ENCODE data around the gene RGS9BP.
"Not testable (repeated sequence)": the region's sequence is repeated elsewhere in the genome, so short reads cannot be mapped to it uniquely, and the experiment has no call there.

RGS9BP gene

DNA sequence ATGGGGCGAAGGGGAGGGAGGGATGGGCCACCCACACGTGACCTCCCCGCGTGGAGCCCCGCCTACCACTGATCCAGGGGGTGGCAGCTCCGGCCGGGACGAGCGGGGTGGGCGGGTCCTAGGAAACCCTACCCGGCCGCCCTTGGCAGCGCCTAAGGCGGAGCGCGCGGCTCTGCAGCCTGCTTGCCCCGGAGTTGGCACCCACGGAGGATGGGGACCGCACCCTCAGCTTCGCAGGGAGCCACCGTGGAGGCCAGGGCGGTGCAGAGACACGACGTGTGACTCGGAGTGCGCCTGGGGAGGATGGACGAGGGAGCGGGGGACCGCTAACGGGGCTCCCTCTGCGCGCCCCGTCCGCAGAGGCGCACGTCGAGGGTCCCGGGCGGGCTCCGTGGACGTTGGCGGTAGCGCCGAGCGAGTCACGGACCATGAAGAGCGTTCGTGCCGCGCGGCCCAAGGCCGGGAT, at the start of gene RGS9BP:
TSS of gene RGS9BP (plus strand) at position 129 of the 466 bp plus-strand sequence. CDS start 416 bp downstream, outside the sequence.
- DNase-seq (ENCODE audit: low read depth in 2 of 2): peak; percentile 27 to 50

GRCh38 chr19:32626969-32627368, 48.7 kb upstream of the RGS9BP start:
- DNase-seq (ENCODE audit: low read depth in 2 of 2): no peak

GRCh38 chr19:32627714-32628270, 47.9 kb upstream of the RGS9BP start:
- no peak for DNase-seq (ENCODE audit: low read depth in 2 of 2)

- DNase-seq (ENCODE audit: low read depth in 2 of 2): no peak
Observed at GRCh38 chr19:32630338-32630737, 45.3 kb upstream of the RGS9BP start.

GRCh38 chr19:32631381-32631780, 44.3 kb upstream of the RGS9BP start:
- DNase-seq (ENCODE audit: low read depth in 2 of 2): no peak

DNA sequence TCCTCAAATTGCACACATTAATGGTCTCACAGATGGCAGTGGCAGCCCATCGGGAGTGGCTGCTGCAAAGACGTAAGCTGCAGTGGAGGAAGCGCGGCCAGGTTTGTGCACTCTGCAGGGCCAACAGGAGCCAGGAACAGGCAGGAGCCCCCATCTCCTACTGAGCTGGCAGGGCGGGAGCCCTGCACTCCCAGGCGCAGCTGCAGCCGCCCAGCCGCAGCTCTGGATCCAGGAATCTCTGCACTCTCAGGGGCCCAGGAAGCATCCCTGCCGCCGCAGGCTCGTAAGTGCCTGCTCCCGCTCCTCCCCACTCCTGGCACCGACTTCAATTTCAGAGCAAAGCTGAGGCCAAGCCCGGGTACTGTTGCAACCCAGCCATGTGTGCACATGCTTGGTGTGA, 38.2 kb upstream of the RGS9BP start:
- DNase-seq (ENCODE audit: low read depth in 2 of 2): no peak

DNA sequence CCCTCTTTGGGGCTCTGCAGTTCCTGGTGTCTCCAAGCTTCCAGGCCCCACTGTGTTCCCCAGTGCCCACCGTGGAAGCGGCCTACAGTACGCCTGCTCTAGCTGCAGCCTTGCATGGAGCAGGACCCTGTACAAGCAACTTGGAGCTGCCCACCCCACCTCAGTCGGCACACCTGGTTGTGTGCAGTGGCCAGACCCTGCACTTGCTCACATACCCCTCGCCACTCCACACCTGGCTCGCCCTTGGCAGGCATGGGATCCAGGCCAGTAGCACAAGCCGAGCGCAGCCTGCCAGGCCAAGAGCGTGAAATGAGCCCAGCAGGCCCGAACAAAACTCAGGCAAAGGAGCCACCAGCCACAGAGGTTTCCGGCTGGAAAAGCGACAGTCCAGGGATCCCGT, 37.0 kb upstream of the RGS9BP start:
- DNase-seq (ENCODE audit: low read depth in 2 of 2): no peak

DNA sequence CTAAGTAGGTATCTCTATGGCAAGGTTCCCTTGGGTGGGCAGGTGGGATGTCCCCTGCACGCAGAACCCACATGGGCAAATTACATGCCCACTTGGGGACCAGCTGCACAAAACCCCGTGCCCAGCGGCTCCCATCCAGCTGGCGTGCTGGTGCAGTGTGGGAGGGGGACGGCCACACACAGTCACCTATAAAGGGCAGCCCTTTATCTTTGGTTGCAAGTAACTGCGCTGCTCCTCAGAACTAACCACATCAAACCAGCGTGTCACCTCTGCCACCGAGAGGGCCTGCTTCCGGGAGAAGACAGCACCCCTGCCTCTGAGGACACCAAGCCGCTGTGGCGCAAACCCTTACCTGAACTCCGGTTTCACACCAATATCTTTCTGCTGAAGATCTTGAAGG, 32.9 kb upstream of the RGS9BP start:
- peak; percentile 15 to 34 for DNase-seq (ENCODE audit: low read depth in 2 of 2)

DNA sequence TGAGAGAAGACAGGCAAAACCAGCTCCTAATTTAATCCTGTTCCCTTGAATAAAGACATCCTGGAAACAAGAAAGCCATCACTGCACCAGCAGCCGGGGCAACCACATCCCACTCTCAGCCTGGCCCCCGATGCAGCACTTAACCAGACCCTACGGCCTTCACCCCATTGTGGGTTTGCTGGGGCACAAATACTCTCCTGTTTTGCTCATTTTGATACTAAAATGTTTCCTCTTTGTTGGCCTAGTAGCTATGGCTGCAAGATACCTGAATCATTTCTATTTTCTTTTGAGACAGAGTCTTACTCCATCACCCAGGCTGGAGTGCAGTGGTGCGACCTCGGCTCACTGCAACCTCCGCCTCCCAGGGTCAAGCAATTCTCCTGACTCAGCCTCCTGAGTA, 29.1 kb upstream of the RGS9BP start:
- DNase-seq (ENCODE audit: low read depth in 2 of 2): no peak

DNA sequence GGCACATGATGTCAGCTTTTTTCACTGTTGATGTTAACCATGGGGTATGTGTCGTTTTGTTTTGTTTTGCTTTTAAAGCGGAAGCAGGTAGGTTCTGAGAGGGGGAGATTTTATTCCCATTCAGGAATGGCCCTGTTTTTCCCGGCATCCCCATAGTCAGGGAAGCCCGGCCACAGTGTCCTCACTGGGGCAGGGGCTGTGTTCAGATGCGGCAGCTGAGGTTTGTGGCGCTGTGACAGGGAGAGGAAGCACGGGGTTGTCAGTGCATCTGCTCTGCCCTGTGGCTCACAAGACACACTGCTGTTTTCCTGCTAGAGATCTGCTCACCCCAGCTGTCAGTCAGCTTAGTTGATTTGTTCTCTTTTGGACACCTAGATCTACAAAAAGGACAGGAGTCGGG, 28.3 kb upstream of the RGS9BP start:
- no peak for DNase-seq (ENCODE audit: low read depth in 2 of 2)

DNA sequence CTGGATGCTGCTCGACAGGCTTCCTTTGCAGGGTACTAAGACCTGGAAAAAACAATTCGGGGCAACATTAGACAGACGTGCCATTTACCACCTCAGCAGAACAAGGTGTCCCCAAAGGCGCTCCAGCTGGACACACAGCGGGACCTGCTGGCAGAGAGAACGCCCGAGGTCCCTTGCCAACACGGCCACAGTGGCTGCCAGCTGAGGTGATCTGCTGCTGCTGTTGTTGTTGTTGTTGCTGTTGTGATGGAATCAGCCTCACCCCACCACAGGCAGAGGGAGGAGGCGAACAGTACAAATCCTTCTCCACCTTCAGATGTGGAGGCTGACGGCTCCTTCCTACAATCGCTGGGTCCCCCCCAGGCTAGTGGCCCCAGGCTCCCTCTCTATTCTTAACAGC, 25.9 kb upstream of the RGS9BP start:
- DNase-seq (ENCODE audit: low read depth in 2 of 2): no peak

DNA sequence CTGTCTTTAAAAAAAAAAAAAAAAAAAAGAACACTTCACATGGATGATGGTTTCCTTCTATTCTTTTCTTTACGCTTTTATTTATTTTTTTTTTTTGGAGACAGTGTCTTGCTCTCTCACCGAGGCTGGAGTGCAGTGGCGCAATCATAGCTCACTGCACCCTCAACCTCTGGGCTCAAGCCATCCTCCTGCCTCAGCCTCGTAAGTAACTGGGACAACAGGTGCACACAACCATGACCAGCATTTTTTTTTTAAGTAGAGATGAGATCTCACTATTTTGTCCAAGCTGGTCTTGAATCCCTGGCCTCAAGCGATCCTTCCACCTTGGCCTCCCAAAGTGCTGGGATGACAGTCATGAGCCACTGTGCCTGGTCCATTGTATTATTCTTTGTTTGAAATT, 25.0 kb upstream of the RGS9BP start:
- DNase-seq (ENCODE audit: low read depth in 2 of 2): no peak

DNA sequence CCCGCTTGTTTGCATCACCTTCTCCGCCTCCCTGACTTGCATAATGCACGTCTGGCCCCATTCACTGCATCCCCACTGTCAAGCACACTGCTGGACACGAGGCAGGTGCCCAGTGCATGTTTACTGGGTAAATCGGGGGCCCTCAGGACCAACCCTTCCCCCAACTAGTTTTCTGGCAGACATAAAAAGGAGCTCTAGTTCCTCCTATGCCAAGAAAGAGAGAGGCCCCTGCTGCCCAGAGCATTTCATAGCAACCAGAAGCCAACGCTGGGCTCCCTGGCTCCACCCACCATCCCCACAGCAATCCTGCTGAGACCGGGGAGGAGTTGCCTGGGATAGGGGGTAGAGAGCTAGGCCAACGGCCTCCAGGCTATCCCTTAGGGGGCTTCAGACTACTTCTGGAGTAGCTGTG, 23.9 kb upstream of the RGS9BP start:
- no peak for DNase-seq (ENCODE audit: low read depth in 2 of 2)

DNA sequence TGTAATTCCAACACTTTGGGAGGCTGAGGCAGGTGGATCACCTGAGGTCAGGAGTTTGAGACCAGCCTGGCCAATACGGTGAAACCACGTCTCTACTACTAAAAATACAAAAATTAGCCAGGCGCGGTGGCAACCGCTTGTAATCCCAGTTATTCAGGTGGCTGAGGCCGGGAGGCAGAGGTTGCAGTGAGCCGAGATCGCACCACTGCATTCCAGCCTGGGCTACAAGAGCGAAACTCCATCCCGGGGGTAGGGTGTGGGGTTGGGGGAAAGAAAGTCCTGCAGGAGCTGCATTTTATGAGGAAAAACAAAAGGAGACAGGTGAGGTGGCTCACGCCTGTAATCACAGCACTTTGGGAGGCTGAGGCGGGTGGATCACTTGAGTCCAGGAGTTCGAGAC, 23.3 kb upstream of the RGS9BP start:
- not testable (repeated sequence) for DNase-seq (ENCODE audit: low read depth in 2 of 2)

GRCh38 chr19:32652894-32653598, 22.6 kb upstream of the RGS9BP start:
- no peak for DNase-seq (ENCODE audit: low read depth in 2 of 2)

DNA sequence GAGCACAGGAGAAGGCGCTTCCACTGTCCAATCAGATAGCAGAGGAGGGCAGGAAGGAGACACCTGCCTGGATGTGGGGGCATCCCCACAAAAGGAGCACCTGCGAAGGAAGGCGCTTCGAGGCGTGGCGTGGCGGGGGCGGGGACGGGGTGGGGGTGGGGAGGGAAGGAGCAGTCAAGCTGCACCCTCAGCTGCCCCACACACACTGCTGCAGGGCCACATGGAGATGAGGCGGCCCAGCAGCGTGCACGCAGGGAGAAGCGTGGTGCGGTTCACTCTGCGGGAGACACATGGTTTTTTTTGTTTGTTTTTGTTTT, 22.1 kb upstream of the RGS9BP start:
- DNase-seq (ENCODE audit: low read depth in 2 of 2): no peak

DNA sequence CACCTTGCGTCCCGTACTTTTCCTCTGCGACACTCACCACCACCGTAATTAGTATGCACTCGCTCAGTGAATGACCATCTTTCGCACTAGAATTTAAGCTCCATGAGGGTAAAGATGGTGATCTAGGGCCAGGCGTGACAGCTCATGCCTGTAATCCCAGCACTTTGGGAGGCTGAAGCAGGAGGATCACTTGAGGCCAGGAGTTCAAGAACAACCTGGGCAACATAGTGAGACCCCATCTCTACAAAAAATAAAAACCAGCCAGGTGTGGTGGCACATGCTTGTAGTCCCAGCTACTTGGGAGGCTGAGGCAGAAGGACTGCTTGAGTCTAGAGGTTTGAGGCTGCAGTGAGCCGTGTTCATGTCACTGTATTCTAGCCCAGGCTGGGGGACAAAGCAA, 19.3 kb upstream of the RGS9BP start:
- not testable (repeated sequence) for DNase-seq (ENCODE audit: low read depth in 2 of 2)

DNA sequence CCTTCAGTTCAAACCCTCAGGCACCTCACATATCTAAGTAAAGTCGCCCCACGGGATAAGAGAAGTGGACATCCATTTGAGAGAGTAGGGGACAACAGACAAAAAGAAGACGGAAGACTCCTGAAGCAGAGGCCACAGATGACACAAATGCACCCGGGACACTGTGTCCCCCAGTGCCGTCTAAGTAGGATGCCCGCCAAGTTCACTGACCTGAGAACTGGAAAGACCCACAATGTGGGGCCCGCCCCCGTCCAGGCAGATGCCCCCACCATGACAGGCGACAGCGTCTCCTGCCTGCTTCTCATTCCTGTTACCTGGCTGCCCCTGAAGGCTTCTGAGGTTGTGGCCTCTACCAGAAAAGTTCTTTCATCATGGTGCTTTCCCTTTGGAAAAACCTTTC, 17.6 kb upstream of the RGS9BP start:
- no peak for DNase-seq (ENCODE audit: low read depth in 2 of 2)

DNA sequence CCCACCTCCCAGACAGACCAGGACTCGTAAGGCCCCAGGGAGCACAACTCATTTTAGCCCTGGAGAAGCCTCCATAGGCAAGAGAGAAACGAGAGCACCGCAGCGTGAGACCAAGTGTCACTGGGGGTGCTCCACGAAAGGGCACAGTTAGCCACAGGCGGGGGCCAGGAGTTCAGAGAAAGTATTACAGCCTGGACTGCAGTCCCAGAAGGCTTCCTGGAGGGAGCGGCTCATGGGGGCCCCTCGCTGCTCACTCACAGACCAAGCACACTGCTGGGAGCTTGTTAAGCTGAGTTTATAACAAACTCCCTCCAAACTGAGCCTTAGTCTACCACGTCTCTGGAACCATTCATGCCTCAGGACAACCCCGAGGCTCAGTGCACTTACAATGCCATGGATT, 17.1 kb upstream of the RGS9BP start:
- no peak for DNase-seq (ENCODE audit: low read depth in 2 of 2)

DNA sequence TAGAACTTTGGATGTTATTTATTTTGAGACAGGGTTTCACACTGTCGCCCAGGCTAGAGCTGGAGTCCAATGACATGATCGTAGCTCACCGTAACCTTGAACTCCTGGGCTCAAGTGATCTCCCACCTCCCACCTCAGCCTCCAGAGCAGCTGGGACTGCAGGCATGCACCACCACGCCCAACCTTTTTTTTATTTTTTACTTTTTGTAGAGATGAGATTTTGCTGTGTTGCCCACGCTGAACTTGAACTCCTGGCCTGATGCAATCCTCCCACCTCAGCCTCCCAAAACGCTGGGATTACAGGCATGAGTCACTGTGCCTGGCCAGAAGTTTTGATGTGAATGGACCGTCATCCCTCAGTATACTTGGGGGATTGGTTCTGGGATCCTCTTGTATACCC, 14.3 kb upstream of the RGS9BP start:
- DNase-seq (ENCODE audit: low read depth in 2 of 2): no peak

DNA sequence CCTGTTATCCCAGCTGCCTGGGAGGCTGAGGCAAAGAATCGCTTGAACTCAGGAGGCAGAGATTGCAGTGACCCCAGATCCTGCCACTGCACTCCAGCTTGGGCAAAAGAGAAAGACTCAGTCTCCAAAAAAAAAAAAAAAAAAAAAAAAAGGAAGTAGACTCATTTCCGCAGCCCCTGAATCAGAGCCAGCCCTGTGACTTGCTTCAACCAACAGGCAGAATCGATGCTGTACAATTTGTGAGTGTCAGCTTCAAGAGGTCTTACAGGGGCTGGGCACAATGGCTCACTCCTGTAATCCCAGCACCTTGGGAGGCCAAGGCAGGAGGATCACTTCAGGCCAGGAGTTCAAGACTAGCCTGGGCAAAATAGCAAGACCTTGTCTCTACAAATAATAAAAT, 13.5 kb upstream of the RGS9BP start:
- DNase-seq (ENCODE audit: low read depth in 2 of 2): no peak

DNA sequence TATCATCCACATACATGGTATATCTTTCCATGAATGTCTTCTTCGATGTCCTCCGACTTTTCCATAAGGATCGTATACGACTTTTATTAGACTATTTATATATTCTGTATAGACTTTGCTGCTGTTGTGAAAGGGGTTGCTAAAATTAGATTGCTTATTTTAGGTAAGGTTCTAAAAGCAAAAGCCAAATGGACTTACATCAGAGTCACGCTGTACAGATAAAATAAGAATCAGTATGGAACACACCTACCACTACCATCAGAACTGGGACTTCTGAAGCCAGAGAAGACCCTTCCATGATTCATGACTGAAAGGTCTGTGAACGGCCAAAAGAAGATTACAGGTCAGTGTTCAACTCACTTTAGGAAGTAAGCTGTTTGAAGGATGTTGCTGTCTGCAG, 9.6 kb upstream of the RGS9BP start:
- DNase-seq (ENCODE audit: low read depth in 2 of 2): no peak

- DNase-seq (ENCODE audit: low read depth in 2 of 2): no peak
Observed at GRCh38 chr19:32669310-32669709, 6.3 kb upstream of the RGS9BP start.

Measured in stimulated activated CD4-positive, alpha-beta T cell treated with anti-CD3 and anti-CD28 coated beads, Interleukin-1b, Interleukin-23, amount 100 ng/mL, for 4 hours (primary cell).